Measurements from ENCODE around the gene WNK3.

- TF ChIP-seq RAD21 (IDR thresholded peaks at IDR 0.05) (no peak), CTCF (IDR thresholded peaks at IDR 0.05; ENCODE audit: low read depth, low read length, missing input control) (no peak), TAF1 (conservative IDR thresholded peaks at IDR 0.05) (no peak), REST (IDR thresholded peaks at IDR 0.05) (no peak), SP1 (IDR thresholded peaks at IDR 0.05) (no peak), JUND (IDR thresholded peaks at IDR 0.05) (no peak), GABPA (IDR thresholded peaks at IDR 0.05 in 1 of 2, conservative IDR thresholded peaks at IDR 0.05 in 1 of 2) (no peak), YY1 (IDR thresholded peaks at IDR 0.05) (no peak), RXRA (IDR thresholded peaks at IDR 0.05) (no peak)
These were observed 39.3 kb upstream of the WNK3 start for GRCh38 chrX:54397113-54397512.
